ENCODE measurements around the gene ZC2HC1C. TPM values are rescaled to one million over a fixed set of nuclear protein-coding genes. Genes with fewer than 3 reads are reported as not detected.

ZC2HC1C gene
- total RNA-seq, 2 experiments from 2014 or later, result 1.2 to 1.3 TPM

Other genes with a start within 250 kb of the ZC2HC1C start
- gene PROX2, start 193.5 kb upstream of the ZC2HC1C start, total RNA-seq, result under 1 TPM; 0.11 to 0.23 TPM
- gene DLST, start 187.7 kb upstream of the ZC2HC1C start, total RNA-seq, result 100 to 1,000 TPM; 103 to 120 TPM
- 1 to 10 TPM; 5.6 to 6.0 TPM for gene RPS6KL1, start 146.4 kb upstream of the ZC2HC1C start, total RNA-seq
- under 1 TPM in 1 of 2 experiments, not detected in 1; 0.09 TPM for gene PGF, start 114.0 kb upstream of the ZC2HC1C start, total RNA-seq
- 10 to 100 TPM; 55.6 to 69.8 TPM for gene EIF2B2, start 66.7 kb upstream of the ZC2HC1C start, total RNA-seq
- 10 to 100 TPM; 28.1 to 30.8 TPM for gene MLH3, start 18.2 kb upstream of the ZC2HC1C start, total RNA-seq
- 10 to 100 TPM; 37.0 to 40.2 TPM for gene ACYP1, start 5.6 kb upstream of the ZC2HC1C start, total RNA-seq
- gene NEK9, start 57.4 kb downstream of the ZC2HC1C start, total RNA-seq, result 10 to 100 TPM; 45.2 to 58.7 TPM
- 100 to 1,000 TPM; 179 to 253 TPM for gene TMED10, start 107.0 kb downstream of the ZC2HC1C start, total RNA-seq
- 10 to 100 TPM; 16.0 to 21.1 TPM for gene FOS, start 209.2 kb downstream of the ZC2HC1C start, total RNA-seq

Measured in activated CD4-positive, alpha-beta T cell treated with anti-CD3 and anti-CD28 coated beads for 36 hours (primary cell).